Hepatocyte (in vitro differentiated cells): ENCODE measurements around the gene PTPN13. TPM values are rescaled to one million over a fixed set of nuclear protein-coding genes. Genes with fewer than 3 reads are reported as not detected.
A peak's percentile ranks its signal among the peaks of the same experiment; 100 is the strongest.

Experiments used
- DNase-seq: peaks from one replicate; pipeline ENCODE4 v3.0.0-alpha.2; 2016; ENCODE audit warnings: low spot score
- H2AFZ ChIP-seq: fragments of 200-600 bp; sonication (generic); 2 replicates; pipeline ENCODE4 v1.6.0; 2016; ENCODE audit warnings: antibody characterized with exemption, mild to moderate bottlenecking
- H3K27ac ChIP-seq: fragments of 200-600 bp; sonication (generic); 2 replicates; pipeline ENCODE4 v1.5.1; 2016; ENCODE audit warnings: mild to moderate bottlenecking
- H3K27me3 ChIP-seq: fragments of 200-600 bp; sonication (generic); 2 replicates; pipeline ENCODE4 v1.6.1; 2016
- H3K36me3 ChIP-seq: fragments of 200-600 bp; sonication (generic); replicated peaks from 2 replicates; pipeline ENCODE4 v1.5.1; 2016; ENCODE audit warnings: low read depth; ENCODE audit not compliant: insufficient read depth
- H3K4me1 ChIP-seq: fragments of 200-600 bp; sonication (generic); 2 replicates; pipeline ENCODE4 v1.5.1; 2016; ENCODE audit warnings: mild to moderate bottlenecking, moderate library complexity; ENCODE audit not compliant: insufficient read depth
- H3K4me2 ChIP-seq: fragments of 200-600 bp; sonication (generic); 2 replicates; pipeline ENCODE4 v1.6.0; 2016
- H3K4me3 ChIP-seq: fragments of 200-600 bp; sonication (generic); 2 replicates; pipeline ENCODE4 v1.5.1; 2016; ENCODE audit warnings: mild to moderate bottlenecking
- H3K79me2 ChIP-seq: fragments of 200-600 bp; sonication (generic); 2 replicates; pipeline ENCODE4 v1.6.0; 2017; ENCODE audit warnings: mild to moderate bottlenecking
- H3K9me2 ChIP-seq: fragments of 200-600 bp; sonication (generic); replicated peaks from 2 replicates; pipeline ENCODE4 v1.6.0; 2017; ENCODE audit warnings: mild to moderate bottlenecking; ENCODE audit not compliant: insufficient read depth
- H3K9me3 ChIP-seq: fragments of 200-600 bp; sonication (generic); 2 replicates; pipeline ENCODE4 v1.5.1; 2016; ENCODE audit warnings: low read depth, mild to moderate bottlenecking
- H4K20me1 ChIP-seq: fragments of 200-600 bp; sonication (generic); 2 replicates; pipeline ENCODE4 v1.6.0; 2016; ENCODE audit warnings: mild to moderate bottlenecking; ENCODE audit not compliant: insufficient read depth, poor library complexity, severe bottlenecking
- CTCF ChIP-seq: fragments of 200-600 bp; sonication (generic); IDR thresholded peaks from 2 replicates; pipeline ENCODE4 v1.5.1; 2016; ENCODE audit warnings: antibody characterized with exemption, mild to moderate bottlenecking; ENCODE audit not compliant: poor library complexity
- EZH2 ChIP-seq: fragments of 200-600 bp; sonication (generic); IDR thresholded peaks from 2 replicates; pipeline ENCODE4 v1.6.1; 2016; ENCODE audit warnings: antibody characterized with exemption, mild to moderate bottlenecking, borderline replicate concordance
- EZH2phosphoT487 ChIP-seq: fragments of 200-600 bp; sonication (generic); IDR thresholded peaks from one replicate; pipeline ENCODE4 v1.6.1; 2018; ENCODE audit warnings: antibody characterized with exemption, mild to moderate bottlenecking, low read depth, moderate library complexity; ENCODE audit not compliant: unreplicated experiment, severe bottlenecking
- WGBS: methylation state at CpG from one replicate; pipeline ENCODE4 v1.1.6; 2016; ENCODE audit warnings: low lambda C conversion rate; ENCODE audit errors: missing lambda C conversion rate; 5-methylcytosine and 5-hydroxymethylcytosine counted together
- polyA plus RNA-seq: library from polyadenylated mRNA; unstranded; fragments of >200 nt; fragmentation: Nextera tagmentation; extraction: Ambion mirVana; gene quantifications from 2 replicates; pipeline ENCODE4 v1.2.1, GENCODE V29; 2016
- total RNA-seq: library from RNA; depleted of rRNA; stranded (reverse); fragments of >200 nt; gene quantifications from 2 replicates; pipeline ENCODE4 v1.2.3, GENCODE V29; 2014

PTPN13 gene
- total and polyA plus RNA-seq, 2 experiments from 2014 or later: 12.6 to 52.8 TPM

- no peaks in the 10 kb centered on the region for H4K20me1 ChIP-seq
- H3K79me2 ChIP-seq: no peaks in the 10 kb centered on the region
- no peak overlapping the region for H2AFZ ChIP-seq
- no peaks in the 10 kb centered on the region for H3K9me3 ChIP-seq
- WGBS: 40% methylated on average over 2 of the region's 2 CpGs
- H3K9me2 ChIP-seq: no peaks in the 10 kb centered on the region
- H3K36me3 ChIP-seq: no peaks in the 10 kb centered on the region
- no peak overlapping the region for H3K4me2 ChIP-seq
- peaks cover 14% of the 10 kb centered on the region for H3K4me1 ChIP-seq
- no peaks in the 10 kb centered on the region for H3K27me3 ChIP-seq
- no peak overlapping the region for H3K27ac ChIP-seq
- DNase-seq: peak; percentile 38
- H3K4me3 ChIP-seq: no peak overlapping the region
- no peak for TF ChIP-seq CTCF
- TF ChIP-seq EZH2phosphoT487: no peak
- no peak for TF ChIP-seq EZH2
Observed at GRCh38 chr4:86855572-86855971, 261.5 kb downstream of the PTPN13 start.

DNA sequence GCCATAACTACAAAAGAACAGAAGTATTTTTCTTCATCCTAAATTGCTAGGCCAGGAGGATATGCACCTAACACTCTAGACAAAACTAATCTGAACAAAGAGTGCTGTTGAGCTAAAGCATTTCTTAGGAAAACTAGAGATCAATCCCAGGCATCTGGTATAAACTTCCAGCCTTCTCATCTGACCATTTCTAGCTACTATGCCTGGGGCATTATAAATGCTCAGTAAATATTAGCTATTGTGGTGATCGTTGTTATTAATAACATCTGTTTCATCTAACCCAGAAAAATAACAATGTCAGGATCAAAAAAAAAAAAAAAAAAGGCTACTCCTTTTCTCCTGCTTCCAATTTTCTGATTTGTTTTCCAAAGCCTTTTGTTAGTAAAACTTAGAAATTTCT, 262.8 kb downstream of the PTPN13 start:
- H3K4me3 ChIP-seq: no peak overlapping the region
- TF ChIP-seq EZH2 (no peak), CTCF (no peak), EZH2phosphoT487 (no peak)

GRCh38 chr4:86857341-86858052, 263.4 kb downstream of the PTPN13 start:
- H3K4me2 ChIP-seq: no peak overlapping the region
- TF ChIP-seq EZH2 (no peak), CTCF (no peak), EZH2phosphoT487 (no peak)
- no peaks in the 10 kb centered on the region for H3K9me2 ChIP-seq
- H3K4me3 ChIP-seq: no peak overlapping the region
- no peak overlapping the region for H3K27ac ChIP-seq
- H3K79me2 ChIP-seq: no peaks in the 10 kb centered on the region
- no peaks in the 10 kb centered on the region for H3K36me3 ChIP-seq
- H3K4me1 ChIP-seq: peaks cover 14% of the 10 kb centered on the region
- no peaks in the 10 kb centered on the region for H3K9me3 ChIP-seq
- H2AFZ ChIP-seq: no peak overlapping the region
- no peaks in the 10 kb centered on the region for H3K27me3 ChIP-seq
- H4K20me1 ChIP-seq: no peaks in the 10 kb centered on the region
- DNase-seq: no peak
- WGBS: 75% methylated on average over 8 of the region's 8 CpGs

More for the DNA sequence above, 262.8 kb downstream of the PTPN13 start:
- Histone ChIP-seq H3K4me2 (no peak overlapping the region), H4K20me1 (no peaks in the 10 kb centered on the region), H3K79me2 (no peaks in the 10 kb centered on the region), H2AFZ (no peak overlapping the region), H3K36me3 (no peaks in the 10 kb centered on the region), H3K9me2 (no peaks in the 10 kb centered on the region), H3K4me1 (peaks cover 14% of the 10 kb centered on the region), H3K27ac (no peak overlapping the region), H3K9me3 (no peaks in the 10 kb centered on the region), H3K27me3 (no peaks in the 10 kb centered on the region)
- DNase-seq: no peak
- WGBS: 38% methylated on average over 1 of the region's 1 CpG

Other genes starting within 250 kb of the PTPN13 start
- gene MAPK10, start 234.3 kb upstream of the PTPN13 start, total RNA-seq: 12.2 and 14.8 TPM in 2 replicates
- 5.9 and 9.1 TPM in 2 replicates for gene MAPK10, start 234.3 kb upstream of the PTPN13 start, polyA plus RNA-seq